ENCODE results near the gene MSX2.

DNA sequence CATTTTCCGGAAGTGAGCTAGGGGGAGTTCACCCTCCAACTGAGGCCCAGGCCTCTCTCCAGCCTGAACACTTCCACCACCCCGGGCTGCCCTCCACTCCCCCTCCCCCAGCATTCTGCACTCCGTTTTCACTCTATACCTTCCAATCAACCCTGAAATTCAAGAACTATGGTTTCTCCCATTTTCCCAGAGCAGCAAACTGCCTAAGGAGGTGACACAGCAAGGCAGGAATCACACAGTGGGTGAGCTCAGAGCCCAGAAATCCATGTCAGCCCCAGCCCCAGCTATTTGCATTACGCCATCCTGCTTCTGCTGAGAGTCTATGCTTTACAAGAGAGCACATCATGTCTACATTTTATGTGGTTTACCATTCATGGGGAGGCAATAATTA, 11.9 kb downstream of the MSX2 start:
- TF ChIP-seq EZH2 (IDR thresholded peaks at IDR 0.05) (no peak), POLR2AphosphoS5 (IDR thresholded peaks at IDR 0.05; ENCODE audit: borderline replicate concordance, low read depth, low read length) (no peak)
